Psoas muscle (tissue), 8 donors: ENCODE data around the gene SCG2. TPM values are rescaled to one million over a fixed set of nuclear protein-coding genes. Genes with fewer than 3 reads are reported as not detected.

ENCODE experiments used
- ATAC-seq, 4 donors: fragments of 200-7000 bp; cut with Tn5 transposase; one replicate each; pipeline ENCODE4 v1.9.1; 2020; ENCODE audit warnings: moderate library complexity in 3 of 4, mild to moderate bottlenecking in 2 of 4
- DNase-seq, 2 donors: peaks; one replicate each; pipeline ENCODE4 v3.0.0-alpha.2; 2020
- H3K27ac ChIP-seq: fragments of 200-600 bp; one replicate; pipeline ENCODE4 v1.8.0; 2022
- H3K27me3 ChIP-seq, 3 donors: fragments of 200-600 bp in 1 of 3; one replicate each; pipeline versions ENCODE4 v1.6.1 to v1.8.0; 2013 to 2022; ENCODE audit warnings: low read length in 2 of 3, mild to moderate bottlenecking in 2 of 3, moderate library complexity in 1 of 3; ENCODE audit not compliant: insufficient read depth in 3 of 3
- H3K36me3 ChIP-seq, 2 donors: fragments of 200-600 bp in 1 of 2; one replicate each; pipeline versions ENCODE4 v1.6.1 to v1.8.0; 2013 to 2022; ENCODE audit warnings: low read depth in 1 of 2, mild to moderate bottlenecking in 1 of 2, moderate library complexity in 1 of 2; ENCODE audit not compliant: insufficient read depth in 1 of 2
- H3K4me1 ChIP-seq: fragments of 200-600 bp; one replicate; pipeline ENCODE4 v1.8.0; 2022
- H3K4me3 ChIP-seq: fragments of 200-600 bp; one replicate; pipeline ENCODE4 v1.8.0; 2022; ENCODE audit warnings: mild to moderate bottlenecking
- H3K9me3 ChIP-seq: fragments of 200-600 bp; one replicate; pipeline ENCODE4 v1.8.0; 2022
- CTCF ChIP-seq: fragments of 200-600 bp; IDR thresholded peaks from one replicate; pipeline ENCODE4 v1.8.0; 2022; ENCODE audit warnings: antibody characterized with exemption
- WGBS, 3 donors: extraction: QIAGEN DNeasy Blood & Tissue Kit; methylation state at CpG; one replicate each; pipeline versions ENCODE4 v1.1.6 to v1.1.7; 2013; 5-methylcytosine and 5-hydroxymethylcytosine counted together
- intact Hi-C, 2 donors: fragments of 100-400 bp; cut with DNase I; formaldehyde crosslinking; loops; one replicate each; pipeline versions ENCODE4 v1.11.0 to v1.14.2; 2022
- polyA plus RNA-seq, 3 donors: library from polyadenylated mRNA; stranded (reverse); fragments of 200-250 nt; gene quantifications; one replicate each; pipeline ENCODE4 v1.2.3, GENCODE V29; 2013
- total RNA-seq, 4 donors: library from RNA; stranded (reverse); fragmentation: NEBNext Ultra II Directional in 2 of 4; extraction: Animal tissue kit (Norgen Biotek cat#: 25700) in 2 of 4; gene quantifications; one replicate each; pipeline versions ENCODE4 v1.2.1 to v1.2.4, GENCODE V29; 2021 to 2023
- donor health status: healthy with polysubstance abuse.
- donor health status: DM: no; HTN: no; CAD: no; lungs with moderate emphysema.
- donor health status: Bipolar disorder and iron deficiency.
- donor health status: healthy.
- donor health status: DM: yes; HTN: yes; CAD: no.
- donor health status: DM: no; HTN: no; CAD: no.
- donor health status: DM: no; HTN: no; CAD: no.
- donor health status: DM: yes; HTN: yes; CAD: no.

The SCG2 gene
- total and polyA plus RNA-seq, 7 donors = 0.05 to 0.12 (median 0.08) TPM; not detected in 4

GRCh38 chr2:223576873-223577272 is 25.3 kb downstream of the SCG2 start:
- peaks cover 0 to 4% (median 0%) of the 10 kb centered on the region in 3 donors for H3K27me3 ChIP-seq
- ATAC-seq = peak; percentile 21 to 53 (median 50)
- TF ChIP-seq CTCF = no peak
- H3K9me3 ChIP-seq = no peaks in the 10 kb centered on the region
- H3K27ac ChIP-seq = no peak overlapping the region
- H3K4me1 ChIP-seq = peaks cover 6% of the 10 kb centered on the region
- peak in 1 of 2 donors; percentile 14 for DNase-seq
- no peak overlapping the region for H3K4me3 ChIP-seq
- WGBS, 3 donors = 47 to 80% (median 48%) methylated on average over 5 of the region's 5 CpGs
- intact Hi-C loops = no loop called here
- no peaks in the 10 kb centered on the region for H3K36me3 ChIP-seq

- H3K27me3 ChIP-seq = no peaks in the 10 kb centered on the region
- H3K27ac ChIP-seq = no peak overlapping the region
- ATAC-seq (no peak), DNase-seq (no peak)
- intact Hi-C loops = no loop called here
- no peak overlapping the region for H3K4me3 ChIP-seq
- no peaks in the 10 kb centered on the region for H3K36me3 ChIP-seq
- H3K4me1 ChIP-seq = no peaks in the 10 kb centered on the region
- WGBS, 3 donors = 86 to 92% (median 86%) methylated on average over 2 of the region's 2 CpGs
- TF ChIP-seq CTCF = no peak
- no peaks in the 10 kb centered on the region for H3K9me3 ChIP-seq
Measured at GRCh38 chr2:223570784-223571183, 31.4 kb downstream of the SCG2 start.

GRCh38 chr2:223566396-223566795 is 35.8 kb downstream of the SCG2 start:
- no peaks in the 10 kb centered on the region for H3K9me3 ChIP-seq
- intact Hi-C loops = no loop called here
- ATAC-seq = no peak
- no peaks in the 10 kb centered on the region for H3K36me3 ChIP-seq
- TF ChIP-seq CTCF = no peak
- H3K4me3 ChIP-seq = no peak overlapping the region
- H3K27me3 ChIP-seq = no peaks in the 10 kb centered on the region
- DNase-seq = no peak
- no peak overlapping the region for H3K27ac ChIP-seq
- H3K4me1 ChIP-seq = no peaks in the 10 kb centered on the region
- WGBS, 3 donors = 63 to 94% (median 73%) methylated on average over 1 of the region's 1 CpG

GRCh38 chr2:223563462-223563861 is 38.7 kb downstream of the SCG2 start:
- peak; percentile 75 to 94 (median 82) for ATAC-seq
- intact Hi-C loops = no loop called here
- DNase-seq = no peak

More at GRCh38 chr2:223563462-223563861, 38.7 kb downstream of the SCG2 start:
- no peak overlapping the region for H3K4me3 ChIP-seq
- peak overlapping the region; percentile 41 for H3K27ac ChIP-seq
- H3K27me3 ChIP-seq = no peaks in the 10 kb centered on the region
- no peaks in the 10 kb centered on the region for H3K9me3 ChIP-seq
- no peak for TF ChIP-seq CTCF
- no peaks in the 10 kb centered on the region for H3K4me1 ChIP-seq
- no peaks in the 10 kb centered on the region for H3K36me3 ChIP-seq
